HG03342 (cell line): ENCODE results near the gene CTAGE8.
"Not testable (repeated sequence)": the region's sequence is repeated elsewhere in the genome, so short reads cannot be mapped to it uniquely, and the experiment has no call there.

ENCODE experiments used
- ATAC-seq: cut with Tn5 transposase; IDR thresholded peaks from one replicate; pipeline ENCODE4 v1.9.1; 2021; ENCODE audit warnings: mild to moderate bottlenecking, moderate library complexity; ENCODE audit not compliant: unreplicated experiment

Gene CTAGE8

DNA sequence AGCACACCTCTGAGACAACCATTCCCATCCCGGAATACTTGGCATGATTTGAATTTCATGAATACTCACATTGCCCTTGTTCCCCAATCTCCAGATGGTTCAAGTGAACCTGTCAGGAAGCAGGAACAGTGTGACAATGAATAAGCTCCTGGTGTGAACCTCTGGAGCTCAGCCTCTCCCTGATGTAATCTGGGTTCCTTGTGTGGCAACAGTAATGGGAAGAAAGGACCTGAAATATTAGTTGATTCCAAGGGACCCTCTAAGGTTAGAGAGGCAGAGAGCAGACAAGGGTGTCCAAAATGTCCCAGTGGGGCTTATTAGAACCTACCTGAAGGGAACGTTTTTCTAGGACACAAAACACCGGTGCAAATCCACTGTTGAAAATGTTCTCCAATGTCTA is 13.0 kb downstream of the CTAGE8 start:
- ATAC-seq = no peak

DNA sequence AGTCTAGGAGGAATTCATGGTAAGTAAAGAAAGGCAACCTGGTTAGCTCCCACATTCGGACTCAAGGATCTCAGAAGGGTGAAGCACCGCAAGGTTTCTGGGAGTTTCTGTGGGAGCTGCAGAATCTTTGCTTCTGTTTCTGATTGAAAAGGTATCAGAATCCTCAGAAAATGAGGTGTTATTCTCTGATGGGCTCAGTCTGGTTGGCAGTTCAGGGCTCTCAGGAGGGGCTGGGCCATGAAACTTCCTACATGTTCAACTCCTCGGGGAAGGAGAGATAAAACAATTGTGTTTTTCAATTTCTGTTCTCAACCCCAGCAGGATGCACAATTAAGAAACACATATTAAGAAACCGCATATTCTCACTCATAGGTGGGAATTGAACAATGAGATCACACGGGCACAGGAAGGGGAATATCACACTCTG is 13.6 kb downstream of the CTAGE8 start:
- no peak for ATAC-seq

DNA sequence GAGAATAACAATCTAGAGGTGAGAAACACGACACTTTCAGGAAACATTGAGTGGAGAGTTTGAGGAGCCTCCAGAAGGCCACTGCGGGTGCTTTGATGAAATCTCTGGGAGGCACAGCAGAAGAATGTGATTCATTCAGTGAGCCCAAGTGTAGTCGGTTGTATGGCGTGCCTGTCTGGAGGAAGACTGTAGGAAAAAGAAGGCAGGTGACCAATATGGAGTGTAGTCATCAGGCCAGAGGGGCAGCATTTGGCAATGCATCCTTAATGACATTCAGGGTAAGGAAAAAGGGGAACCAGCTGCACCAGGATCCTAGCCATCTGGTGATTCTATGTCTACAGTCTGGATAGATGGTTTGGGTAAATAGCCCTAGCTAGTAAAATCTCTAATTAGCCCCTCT is 16.8 kb downstream of the CTAGE8 start:
- not testable (repeated sequence) for ATAC-seq

DNA sequence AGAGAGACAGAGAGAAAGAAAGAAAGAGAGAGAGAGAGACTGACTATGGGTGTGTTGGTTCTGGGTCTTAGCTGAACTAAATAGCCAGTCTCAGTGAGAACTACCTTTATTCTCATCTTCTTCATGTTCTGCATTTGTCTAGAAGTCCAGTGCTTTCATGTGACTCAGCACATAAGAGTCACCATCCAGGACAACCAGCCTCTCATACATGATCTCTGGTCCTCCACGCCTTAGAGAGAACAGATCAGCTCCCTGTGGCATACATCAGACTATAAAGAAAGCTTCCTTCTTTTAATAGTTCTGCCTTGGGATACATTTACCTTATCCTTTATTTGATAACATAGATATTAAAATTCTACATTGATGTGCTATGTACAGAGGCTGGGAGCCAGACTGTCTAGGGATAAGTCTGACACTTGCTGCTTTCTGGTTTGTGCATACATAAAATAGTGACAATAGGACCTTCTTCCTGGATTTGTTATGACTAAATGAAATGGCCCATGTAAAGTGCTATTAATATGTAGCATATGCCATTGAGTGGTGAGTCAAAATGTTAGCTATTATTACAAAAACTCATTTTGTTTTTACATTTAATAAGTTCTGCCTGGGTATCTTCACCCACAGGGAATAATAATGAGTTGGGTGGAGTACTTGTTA is 21.3 kb downstream of the CTAGE8 start:
- not testable (repeated sequence) for ATAC-seq

DNA sequence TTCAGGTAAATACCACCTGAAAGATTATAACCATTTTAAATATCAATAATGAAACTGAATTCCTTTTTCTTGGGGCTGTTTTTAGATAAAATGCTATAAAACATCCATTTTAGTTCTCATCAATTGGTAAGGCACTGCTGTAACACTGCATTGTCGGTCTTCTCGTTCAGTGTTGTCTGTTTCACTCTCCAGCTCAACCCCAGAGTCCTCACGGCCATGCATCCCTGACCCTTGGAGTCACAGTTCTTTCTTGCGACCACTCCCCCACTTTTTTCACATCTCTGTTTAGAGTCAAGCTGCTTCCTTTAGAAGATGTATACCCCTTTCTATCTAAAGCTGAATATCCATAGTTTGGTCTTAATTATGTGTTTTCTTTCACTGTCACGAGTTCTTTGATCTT is 22.1 kb downstream of the CTAGE8 start:
- ATAC-seq = not testable (repeated sequence)

DNA sequence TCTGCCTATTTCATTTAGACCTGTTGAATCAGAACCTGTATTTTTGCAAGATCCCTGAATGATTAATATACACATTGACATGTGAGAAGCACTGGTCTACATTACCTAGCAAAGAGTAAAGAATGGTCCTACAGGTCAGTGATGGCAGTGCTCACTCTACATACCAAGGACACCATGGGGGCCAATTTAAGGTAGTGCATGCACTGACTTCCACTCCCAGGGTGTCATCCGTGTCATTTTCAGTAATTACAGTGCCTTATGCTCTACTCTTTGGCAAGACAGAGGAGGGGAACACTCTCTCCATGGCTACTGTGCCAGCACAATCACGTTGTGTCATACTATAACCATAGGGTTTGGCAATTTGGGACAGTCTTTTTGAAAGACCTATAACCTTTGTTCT is 23.7 kb downstream of the CTAGE8 start:
- not testable (repeated sequence) for ATAC-seq

DNA sequence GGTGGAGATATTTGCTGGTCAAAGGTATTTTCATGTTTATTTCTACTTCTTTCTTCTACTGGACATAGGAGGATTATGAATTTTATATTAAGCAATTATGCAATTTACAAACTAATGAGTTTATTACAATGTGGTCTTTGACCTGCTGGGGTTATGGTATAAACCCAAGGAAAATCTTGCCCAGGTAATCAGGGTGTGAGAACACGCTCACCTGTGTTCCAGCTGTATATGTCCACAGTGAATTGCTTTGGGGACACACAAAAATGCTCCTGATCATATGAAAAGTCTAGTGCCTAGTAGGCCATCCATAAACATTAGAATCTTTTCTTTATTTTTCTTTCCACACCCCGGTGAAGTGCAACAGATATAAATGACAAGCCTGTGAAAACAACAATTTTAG is 29.7 kb downstream of the CTAGE8 start, which contains the start of gene OR2A42:
Gene OR2A42 (minus strand): TSS at position 241 of the 400 bp plus-strand sequence. CDS start 6,762 bp downstream, outside the sequence.
- not testable (repeated sequence) for ATAC-seq

DNA sequence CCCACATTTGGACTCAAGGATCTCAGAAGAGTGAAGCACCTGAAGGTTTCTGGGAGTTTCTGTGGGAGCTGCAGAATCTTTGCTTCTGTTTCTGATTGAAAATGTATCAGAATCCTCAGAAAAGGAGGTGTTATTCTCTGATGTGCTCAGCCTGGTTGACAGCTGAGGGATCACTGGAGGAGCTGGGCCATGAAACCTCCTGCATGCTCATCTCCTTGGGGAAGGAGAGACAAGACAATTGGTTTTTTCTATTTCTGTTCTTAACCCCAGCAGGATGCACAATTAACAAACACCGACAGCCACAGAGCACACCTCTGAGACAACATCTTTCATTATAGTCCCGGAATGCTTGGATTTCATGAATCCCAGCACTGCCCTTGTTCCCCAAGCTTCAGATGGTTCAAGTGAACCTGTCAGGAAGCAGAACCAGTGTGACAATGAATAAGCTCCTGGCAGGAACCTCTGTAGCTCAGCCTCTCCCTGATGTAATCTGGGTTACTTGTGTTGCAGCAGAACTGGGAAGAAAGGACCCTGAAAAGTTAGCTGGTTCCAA is 30.5 kb downstream of the CTAGE8 start:
- not testable (repeated sequence) for ATAC-seq

DNA sequence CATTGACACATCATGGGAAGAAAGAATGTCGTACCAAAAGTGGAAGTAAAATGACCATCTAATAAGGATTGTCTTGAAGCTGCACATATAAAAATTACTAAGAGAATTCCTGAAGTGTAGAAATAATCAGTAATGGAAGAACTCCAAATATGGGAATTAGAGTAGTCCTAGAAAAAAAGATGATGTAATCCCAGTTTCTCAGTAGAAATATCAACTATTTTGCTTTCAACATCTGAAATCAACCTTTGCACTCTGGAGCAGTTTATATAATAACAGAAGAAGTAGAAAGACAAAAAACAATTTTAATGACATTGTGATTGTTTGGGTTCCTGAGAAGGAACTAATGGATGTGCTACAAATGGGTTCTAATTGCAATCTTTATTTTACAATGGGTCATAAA is 36.0 kb downstream of the CTAGE8 start:
- not testable (repeated sequence) for ATAC-seq

DNA sequence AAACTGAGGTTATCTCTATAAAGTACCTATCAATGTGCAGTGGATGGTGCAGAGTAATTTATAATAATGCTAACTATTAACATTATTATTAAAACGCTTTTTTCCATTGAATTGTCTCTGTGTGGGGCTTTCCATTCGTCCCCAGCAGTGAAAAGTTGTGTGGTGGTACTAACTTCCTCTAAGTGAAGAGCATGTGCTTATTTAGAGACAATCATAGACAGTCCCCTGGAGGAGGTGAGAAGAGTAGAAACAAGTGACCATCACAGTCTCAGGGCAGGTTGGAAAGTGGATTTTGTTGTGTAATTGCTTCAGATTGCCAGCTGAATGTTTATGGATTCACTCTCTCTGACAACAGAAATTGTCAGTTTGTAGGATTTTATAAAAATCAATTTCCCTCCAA is 38.1 kb downstream of the CTAGE8 start:
- not testable (repeated sequence) for ATAC-seq

DNA sequence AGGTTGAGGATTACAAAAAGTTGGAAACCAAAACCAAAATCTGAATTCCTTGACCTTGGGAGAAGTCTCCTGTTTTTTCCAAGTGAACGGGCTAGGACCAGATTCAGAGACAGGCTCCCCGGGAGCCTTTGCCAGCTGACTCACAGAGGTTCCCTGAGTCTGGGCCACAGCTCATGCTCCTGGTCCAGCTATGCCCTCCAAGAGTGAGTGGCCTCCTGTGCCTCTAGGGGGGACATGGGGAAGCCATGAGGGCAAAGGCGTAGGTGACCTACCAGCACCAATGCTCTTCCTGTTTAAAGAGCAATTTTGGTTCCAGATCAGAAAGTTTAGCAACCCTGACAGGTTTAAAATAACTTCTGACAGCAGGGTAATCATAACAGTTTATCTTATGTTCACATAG is 40.3 kb downstream of the CTAGE8 start:
- not testable (repeated sequence) for ATAC-seq

DNA sequence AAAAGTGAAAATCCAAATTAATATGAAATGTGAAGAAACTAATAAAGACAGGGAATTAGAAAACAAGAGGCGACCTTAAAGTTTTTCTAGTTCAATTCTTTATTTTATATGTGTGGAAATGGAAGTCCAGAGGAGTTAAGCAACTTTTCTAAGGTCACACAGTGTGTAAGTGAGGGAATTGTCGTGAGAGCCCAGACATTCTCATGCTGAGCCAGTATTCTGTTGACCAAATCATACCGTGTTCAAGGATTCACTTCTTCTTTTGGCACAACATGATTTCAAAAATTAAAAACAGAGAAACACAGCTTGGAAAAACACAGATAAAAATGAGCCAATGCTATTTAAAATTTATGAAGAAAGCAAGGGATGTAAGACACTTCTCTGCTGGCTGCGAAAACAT is 42.2 kb downstream of the CTAGE8 start:
- not testable (repeated sequence) for ATAC-seq

DNA sequence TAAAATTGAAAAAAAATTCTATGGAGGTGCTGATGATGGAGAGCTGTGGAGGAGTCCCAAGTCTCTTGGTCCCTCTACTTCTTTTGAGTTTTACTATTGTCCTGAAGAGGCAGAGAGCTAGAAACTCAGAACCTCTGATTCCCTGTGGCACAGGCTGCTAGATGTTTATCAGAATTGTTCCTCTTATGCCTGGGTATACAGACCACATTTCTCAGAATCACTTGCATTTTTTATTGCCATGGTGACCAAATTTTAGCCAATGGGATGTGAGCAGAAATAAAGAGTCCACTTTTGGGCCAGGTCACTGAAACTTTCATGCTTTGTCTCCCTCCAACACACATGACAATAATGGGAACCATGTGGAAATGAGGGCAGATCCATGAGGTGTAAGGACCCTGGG is 45.4 kb downstream of the CTAGE8 start:
- ATAC-seq = not testable (repeated sequence)

DNA sequence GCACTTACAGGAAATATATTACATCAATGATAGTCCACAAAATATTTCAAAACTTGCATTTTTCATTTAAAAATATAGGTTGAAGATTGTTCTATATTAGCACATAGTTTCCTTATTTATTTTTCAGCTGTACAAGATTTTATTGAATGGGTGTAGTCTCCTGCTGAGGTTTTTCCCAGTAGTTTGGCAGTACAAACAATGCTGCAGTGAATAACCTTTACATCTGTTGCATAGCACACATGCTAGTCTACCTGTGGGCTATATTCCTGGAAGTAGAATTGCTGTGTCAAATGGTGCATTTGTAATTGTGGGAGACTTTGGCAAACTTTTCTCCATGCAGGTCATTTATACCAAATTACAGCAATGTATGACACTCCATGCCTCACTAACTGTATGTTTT is 48.6 kb downstream of the CTAGE8 start:
- ATAC-seq = not testable (repeated sequence)

DNA sequence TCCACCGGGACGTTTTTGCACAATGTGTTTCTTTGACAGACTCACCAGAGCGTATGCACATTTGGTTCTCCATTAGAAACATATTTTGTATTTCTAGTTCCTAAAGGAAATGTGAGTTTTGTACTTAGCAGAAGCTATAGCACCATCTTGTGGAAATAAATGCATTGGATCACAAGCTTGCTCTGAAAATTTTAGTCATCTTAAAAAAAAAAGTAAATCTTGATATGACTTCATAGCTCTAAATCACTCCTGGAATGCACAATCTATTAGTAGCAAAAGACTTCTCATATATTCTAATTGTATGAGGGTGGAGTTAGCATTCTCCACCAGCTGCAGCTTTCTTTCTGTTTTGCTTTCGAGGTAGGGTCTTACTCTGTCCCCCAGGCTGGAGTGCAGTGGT is 49.9 kb downstream of the CTAGE8 start:
- ATAC-seq = not testable (repeated sequence)

DNA sequence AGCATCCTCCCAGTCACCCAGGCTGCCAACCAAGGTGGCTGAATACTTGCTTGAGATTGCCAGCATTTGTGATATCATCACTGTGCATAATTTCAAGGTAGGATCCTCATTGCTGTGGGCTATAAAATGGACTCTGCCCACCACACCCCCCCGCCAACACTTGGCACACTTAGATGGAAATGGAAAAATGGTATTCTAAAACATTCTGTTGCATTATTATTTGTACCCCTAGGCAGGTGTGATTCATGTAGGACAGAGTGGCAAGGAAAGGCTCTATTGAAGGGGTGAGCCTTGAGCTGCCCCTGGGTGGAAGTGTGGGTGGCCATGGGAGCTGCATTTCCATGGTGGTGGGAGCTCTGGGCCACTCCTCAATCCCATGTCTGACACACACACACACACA is 50.5 kb downstream of the CTAGE8 start:
- ATAC-seq = not testable (repeated sequence)

DNA sequence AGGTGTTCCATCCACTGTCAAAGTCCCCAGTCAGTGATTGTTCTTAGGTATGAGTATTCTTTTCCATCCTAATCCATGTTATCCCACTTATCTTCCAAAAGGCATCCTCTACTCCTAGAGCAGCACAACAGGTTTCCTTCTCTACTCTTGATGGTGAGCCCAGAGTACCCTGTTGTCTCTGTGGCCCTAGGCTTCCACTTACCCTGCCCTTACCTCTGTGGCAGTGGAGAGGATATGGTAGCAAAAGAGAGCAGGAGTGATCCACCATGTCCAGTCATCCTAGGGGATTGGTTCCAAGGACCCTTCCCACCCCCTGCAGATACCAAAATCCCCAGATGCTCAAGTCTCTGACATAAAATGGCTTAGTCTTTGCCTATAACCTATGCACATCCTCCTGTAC is 51.9 kb downstream of the CTAGE8 start:
- not testable (repeated sequence) for ATAC-seq
